Keratinocyte (primary cell): ENCODE results near the gene HSP90B1.

ENCODE experiments used
- EZH2 ChIP-seq: IDR thresholded peaks from one replicate; pipeline ENCODE4 v1.6.1; 2012; ENCODE audit warnings: inconsistent platforms, mild to moderate bottlenecking, low read length, moderate library complexity
- TF ChIP-seq, protein P1 (sequence below), 3 experiments: IDR thresholded peaks in 1 of 3; conservative IDR thresholded peaks in 1 of 3; optimal IDR thresholded peaks in 1 of 3; 2 replicates in 2 of 3; 3 replicates in 1 of 3; pipeline versions ENCODE3 to v1.5.1; 2011; ENCODE audit warnings: low read length in 3 of 3, mild to moderate bottlenecking in 3 of 3, moderate library complexity in 2 of 3, control low read depth in 1 of 3, inconsistent platforms in 1 of 3; ENCODE audit not compliant: insufficient read depth in 2 of 3; ENCODE audit errors: extremely low read depth in 1 of 3

DNA sequence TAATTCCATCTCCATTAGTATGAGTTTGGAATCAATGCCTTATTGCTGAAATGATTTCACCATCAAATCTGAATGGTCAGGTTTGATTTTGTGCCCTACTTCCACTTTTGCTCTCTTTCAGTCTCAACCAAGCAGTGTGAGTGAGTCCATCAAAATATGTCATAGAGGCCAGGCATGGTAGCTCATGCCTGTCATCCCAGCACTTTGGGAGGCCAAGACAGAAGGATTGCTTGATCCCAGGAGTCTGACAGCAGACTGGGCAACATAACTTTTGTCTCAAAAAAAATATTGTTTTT is 22.0 kb upstream of the HSP90B1 start:
- TF ChIP-seq, protein P1, sequence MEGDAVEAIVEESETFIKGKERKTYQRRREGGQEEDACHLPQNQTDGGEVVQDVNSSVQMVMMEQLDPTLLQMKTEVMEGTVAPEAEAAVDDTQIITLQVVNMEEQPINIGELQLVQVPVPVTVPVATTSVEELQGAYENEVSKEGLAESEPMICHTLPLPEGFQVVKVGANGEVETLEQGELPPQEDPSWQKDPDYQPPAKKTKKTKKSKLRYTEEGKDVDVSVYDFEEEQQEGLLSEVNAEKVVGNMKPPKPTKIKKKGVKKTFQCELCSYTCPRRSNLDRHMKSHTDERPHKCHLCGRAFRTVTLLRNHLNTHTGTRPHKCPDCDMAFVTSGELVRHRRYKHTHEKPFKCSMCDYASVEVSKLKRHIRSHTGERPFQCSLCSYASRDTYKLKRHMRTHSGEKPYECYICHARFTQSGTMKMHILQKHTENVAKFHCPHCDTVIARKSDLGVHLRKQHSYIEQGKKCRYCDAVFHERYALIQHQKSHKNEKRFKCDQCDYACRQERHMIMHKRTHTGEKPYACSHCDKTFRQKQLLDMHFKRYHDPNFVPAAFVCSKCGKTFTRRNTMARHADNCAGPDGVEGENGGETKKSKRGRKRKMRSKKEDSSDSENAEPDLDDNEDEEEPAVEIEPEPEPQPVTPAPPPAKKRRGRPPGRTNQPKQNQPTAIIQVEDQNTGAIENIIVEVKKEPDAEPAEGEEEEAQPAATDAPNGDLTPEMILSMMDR (optimal IDR thresholded peaks at IDR 0.05 in 1 of 3, IDR thresholded peaks at IDR 0.05 in 1 of 3, conservative IDR thresholded peaks at IDR 0.05 in 1 of 3; ENCODE audit: extremely low read depth in 1 of 3, insufficient read depth in 2 of 3, low read length in 3 of 3), result no peak
- TF ChIP-seq EZH2, result no peak
